Middle frontal gyrus (tissue), 1 donor: ENCODE data around the gene NADSYN1.

ENCODE experiments used
- DNase-seq: peaks from one replicate; pipeline ENCODE4 v3.0.0-alpha.2; 2015; ENCODE audit warnings: low spot score; ENCODE audit errors: extremely low spot score

The NADSYN1 gene

GRCh38 chr11:71450939-71451338, 2.1 kb upstream of the NADSYN1 start:
- no peak for DNase-seq

DNA sequence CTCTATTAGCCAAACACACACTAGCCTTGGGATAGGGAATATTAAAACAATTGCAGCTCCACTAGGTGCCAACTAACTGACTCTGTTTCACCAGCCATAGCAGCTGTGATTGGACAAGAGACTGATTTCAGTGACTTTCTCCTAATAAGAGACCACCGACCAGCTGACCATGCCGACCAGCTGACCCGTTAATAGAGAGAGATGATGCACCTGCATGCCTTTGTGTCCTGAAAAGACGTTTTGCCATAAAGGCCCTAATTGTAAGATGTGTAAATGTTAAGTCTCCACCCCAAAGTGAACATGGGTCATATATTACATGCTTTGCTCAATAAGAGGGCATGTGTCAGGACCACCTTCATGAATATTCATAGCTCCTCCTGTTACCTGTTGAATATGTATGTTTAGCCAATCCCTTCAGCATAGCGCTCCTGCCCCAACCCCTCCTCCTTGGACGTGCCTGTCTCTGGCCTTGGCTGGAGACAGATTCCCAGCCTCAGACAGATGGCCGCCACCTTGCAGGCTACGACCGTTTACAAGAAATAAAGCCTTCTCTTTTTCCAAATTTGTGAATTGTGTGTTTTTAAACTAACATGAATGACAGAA, 1.3 kb upstream of the NADSYN1 start:
- no peak for DNase-seq

- no peak for DNase-seq
Observed at GRCh38 chr11:71452199-71453036, 585 bp upstream of the NADSYN1 start.

DNA sequence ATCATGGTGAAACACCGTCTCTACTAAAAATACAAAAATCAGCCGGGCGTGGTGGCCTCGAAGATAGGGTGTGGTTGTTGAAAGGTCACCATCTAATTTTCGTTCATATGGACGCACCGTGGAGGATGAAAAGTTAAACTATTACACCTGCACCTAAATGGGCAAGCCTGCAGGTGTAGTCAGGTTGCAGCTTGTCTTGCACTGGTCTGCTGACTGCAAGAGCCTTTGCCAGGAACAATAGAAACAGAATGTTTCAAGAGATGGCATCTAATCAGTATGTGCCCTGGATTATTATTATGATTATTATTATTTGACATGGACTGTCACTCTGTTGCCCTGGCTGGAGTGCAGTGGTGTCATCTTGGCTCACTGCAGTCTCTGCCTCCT, 908 bp downstream of the NADSYN1 start:
- DNase-seq = no peak

DNA sequence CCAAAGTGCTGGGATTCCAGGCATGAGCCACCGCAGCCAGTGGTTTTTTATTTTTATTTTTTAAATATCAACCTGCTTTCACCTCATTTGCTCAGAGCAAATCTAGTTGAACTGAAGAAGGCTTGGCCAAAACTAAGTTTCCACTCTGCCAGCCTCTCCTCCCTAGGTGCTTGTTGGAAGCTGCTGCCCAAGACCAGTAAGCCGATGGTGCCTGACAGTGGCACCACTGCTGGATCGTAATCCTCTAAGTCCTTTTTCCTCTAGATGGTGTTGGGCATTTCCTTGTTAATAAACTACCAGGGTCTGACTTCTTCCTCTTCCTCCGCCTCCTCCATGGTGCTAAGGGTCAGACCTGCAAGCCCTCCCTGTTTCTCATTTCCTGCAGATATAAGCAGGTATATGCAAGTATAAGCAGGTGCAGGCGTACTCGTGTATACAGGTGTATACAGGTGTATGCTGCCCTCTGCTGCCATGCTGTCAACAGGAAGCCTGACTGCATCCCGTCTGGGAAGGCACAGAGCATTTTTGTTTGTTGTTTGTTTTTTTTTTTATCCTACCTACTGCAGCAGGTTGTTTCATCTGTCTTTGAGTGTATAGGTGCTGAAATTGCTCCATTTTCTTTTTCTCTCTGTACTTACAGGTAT, 1.6 kb downstream of the NADSYN1 start:
- DNase-seq = no peak

DNA sequence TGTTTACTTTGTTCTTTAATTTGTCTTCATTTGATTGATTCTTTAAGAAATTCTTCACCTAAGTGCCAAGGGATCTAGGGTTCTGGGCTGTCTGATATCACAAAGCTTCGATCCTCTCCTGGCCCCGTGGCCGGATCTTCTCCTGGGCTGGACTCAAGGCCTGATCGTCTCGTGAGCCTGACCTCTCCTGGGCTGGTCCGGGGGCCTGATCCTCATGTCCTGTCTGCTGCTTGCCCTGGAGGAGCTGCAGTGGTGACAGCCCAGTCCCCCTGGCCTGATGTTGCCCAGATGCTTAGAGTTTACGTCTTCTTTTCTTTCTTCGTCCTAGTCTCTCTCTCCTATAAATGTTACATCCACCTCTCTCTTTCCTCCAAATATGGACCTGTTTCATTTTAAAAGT, 3.3 kb downstream of the NADSYN1 start:
- DNase-seq = no peak

GRCh38 chr11:71456831-71457230, 3.8 kb downstream of the NADSYN1 start:
- no peak for DNase-seq

GRCh38 chr11:71458146-71459070, 5.4 kb downstream of the NADSYN1 start:
- DNase-seq = no peak

DNA sequence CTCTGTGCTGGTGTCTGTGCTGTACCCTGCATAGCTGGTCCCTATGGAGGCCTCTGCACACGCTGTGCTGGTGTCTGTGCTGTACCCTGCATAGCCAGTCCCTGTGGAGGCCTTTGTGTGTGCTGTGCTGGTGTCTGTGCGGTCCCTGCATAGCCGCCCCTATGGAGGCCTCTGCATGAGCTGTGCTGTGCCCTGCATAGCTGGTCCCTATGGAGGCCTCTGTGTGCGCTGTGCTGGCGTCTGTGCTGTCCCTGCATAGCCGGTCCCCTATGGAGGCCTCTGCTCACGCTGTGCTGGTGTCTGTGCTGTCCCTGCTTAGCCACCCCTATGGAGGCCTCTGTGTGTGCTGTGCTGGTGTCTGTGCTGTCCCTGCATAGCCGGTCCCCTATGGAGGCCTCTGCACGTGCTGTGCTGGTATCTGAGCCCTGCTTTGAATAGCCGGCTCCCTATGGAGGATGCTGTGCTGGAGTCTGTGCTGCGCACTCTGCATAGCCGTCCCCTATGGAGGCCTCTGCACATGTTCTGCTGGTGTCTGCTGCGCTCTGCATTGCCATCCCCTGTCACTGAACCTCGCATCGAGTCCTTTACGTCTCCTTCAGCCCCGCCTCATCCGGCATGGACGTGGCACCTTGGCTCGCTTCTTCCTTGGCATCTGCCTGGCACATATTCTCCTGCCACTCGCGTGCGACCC, 6.2 kb downstream of the NADSYN1 start:
- no peak for DNase-seq

GRCh38 chr11:71459767-71460320, 6.8 kb downstream of the NADSYN1 start:
- DNase-seq = no peak

DNA sequence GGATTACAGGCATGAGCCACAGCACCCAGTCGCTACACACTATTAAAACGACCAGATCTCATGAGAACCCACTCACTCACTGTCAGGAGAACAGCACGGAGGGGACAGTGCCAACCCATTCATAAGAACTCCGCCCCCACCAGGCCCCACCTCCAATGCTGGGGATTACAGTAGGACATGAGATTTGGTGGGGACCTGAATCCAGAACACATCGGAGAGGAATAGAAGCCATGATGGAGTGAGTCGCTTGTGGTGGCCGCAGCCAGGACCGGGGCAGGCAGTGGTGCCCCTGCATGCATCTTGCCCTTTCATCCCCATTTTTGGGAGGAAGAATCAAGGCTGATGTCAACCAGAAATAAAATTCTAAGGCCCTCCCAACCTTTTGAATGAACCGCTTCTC, 8.7 kb downstream of the NADSYN1 start:
- no peak for DNase-seq

DNA sequence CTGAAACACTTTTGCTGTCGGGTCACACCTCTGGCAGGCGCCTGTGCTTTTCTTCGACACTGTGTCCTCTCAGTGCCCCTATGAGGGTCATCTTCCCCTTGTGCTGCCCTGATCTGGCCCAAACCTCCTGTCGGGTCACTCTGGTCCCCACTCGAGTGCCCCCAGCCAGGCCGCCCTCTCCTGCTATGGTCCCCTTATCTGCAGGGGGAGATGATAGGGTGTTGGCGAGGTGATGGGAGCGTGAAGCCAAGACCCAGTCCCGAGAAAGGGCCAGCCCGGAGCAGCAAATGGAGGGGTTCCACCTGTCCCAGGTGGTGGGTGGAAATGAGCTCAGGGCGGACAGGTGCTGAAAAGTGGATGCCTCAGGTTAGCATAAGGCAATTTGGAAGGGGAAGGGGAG, 9.7 kb downstream of the NADSYN1 start:
- DNase-seq = no peak

DNA sequence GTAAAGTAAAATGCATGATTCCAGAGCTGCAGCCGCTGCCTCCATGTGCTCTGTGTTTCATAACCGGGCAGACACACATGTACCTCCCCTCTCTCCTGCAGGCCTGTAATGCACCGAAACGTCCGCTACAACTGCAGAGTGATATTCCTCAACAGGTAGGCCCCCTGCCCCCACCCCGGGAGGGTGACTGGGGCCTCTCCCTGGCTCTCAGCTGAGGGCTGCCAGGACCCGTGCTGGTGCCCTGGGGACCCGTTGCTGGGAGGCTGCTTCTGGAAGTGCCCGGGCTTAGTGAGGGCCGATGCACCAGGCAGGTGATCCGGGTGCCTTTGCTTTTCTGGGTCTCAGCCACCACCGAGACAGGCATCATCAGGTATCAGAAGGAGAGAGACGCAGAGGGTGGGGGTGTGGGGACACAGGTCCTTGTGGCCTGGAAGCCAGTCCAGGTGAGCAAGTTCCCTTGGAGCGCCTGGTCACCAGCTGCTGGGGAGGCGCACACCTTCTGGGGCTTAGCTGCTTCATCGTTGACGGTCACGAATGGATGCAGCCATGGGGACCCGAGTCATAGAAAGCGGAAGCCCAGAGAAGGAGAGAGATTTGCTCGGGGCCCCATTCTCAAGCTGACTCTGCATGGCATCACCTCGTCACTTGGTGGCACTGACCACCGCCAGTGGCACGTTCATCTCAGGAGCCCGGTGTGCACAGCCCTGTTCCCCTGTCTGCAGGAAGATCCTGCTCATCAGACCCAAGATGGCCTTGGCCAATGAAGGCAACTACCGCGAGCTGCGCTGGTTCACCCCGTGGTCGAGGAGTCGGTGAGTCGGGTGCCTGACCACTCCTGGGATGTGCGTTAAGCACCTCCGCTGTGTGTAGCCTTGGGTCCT, 10.6 kb downstream of the NADSYN1 start:
- DNase-seq = no peak

GRCh38 chr11:71465054-71465453, 12.1 kb downstream of the NADSYN1 start:
- DNase-seq = no peak

DNA sequence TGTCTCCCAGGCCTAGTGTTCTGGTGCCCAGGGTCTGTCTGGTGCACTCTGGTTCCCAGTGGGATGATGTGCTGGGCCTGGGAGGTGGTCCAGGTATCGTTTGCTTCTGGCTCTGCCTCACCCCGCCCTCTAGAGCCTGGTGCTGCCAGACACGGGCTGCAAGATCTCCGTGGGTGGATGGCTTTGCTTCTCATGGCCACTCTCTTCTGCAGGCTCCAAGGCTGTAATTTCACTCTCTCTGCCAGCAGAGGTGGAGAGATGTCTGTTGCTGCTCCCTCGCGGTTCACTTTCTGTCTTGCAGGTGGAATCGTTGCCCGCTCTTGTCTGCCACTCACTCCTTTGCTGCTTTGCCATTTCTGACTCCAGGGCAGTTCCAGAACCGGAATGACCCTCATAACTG, 13.4 kb downstream of the NADSYN1 start:
- DNase-seq = no peak

DNA sequence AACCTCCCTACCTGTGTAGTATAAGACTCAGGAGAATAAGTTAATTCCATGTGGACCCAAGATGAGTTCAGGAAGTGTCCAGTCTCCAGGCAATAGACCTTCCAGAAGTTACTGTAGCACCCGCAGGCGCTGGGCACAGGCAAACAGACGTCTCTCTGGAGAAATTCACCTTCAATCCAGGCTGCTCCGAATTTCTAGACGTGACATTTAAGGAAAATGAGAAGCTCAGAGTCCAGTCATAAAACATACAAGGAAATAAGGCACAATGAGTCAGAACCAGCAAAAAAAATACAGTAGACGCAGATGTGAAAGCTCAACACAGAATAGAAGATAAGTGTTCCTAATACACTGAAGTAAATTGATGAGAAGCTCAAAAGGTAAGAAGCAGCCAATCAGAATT, 14.2 kb downstream of the NADSYN1 start:
- DNase-seq = no peak

DNA sequence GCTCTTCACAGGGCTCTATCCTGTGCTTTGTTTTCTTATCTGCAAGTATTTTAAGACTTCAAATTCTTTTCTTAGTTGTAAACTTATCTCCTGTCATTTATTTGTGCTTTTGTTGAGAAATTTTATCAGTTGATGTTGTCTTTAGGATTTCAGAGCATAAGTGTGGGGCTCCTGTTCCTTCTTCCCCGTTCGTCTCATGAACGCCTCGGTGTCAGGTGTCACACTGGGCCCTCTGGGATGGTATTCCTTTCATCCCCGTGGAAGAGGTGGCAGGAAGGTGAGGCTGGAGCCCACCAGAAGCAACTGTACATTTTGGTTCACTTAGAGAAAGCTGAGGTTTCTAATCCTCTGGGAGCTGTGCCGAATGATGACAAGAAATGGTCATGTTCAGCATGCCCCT, 17.9 kb downstream of the NADSYN1 start:
- no peak for DNase-seq

- DNase-seq = no peak
Observed at GRCh38 chr11:71472357-71472885, 19.4 kb downstream of the NADSYN1 start.
